ENCODE measurements around the gene CCNT2. TPM values are rescaled to one million over a fixed set of nuclear protein-coding genes. Genes with fewer than 3 reads are reported as not detected.
"Not testable (repeated sequence)": the region's sequence is repeated elsewhere in the genome, so short reads cannot be mapped to it uniquely, and the experiment has no call there.

The CCNT2 gene
- polyA plus RNA-seq, 1 donor: 43.2 TPM

GRCh38 chr2:134919341-134920210 lies 954 bp downstream of the CCNT2 start:
- DNase-seq: no peak

- DNase-seq: no peak
Observed at GRCh38 chr2:134924912-134925311, 6.3 kb downstream of the CCNT2 start.

- DNase-seq: no peak
Observed at GRCh38 chr2:134926231-134926931, 7.8 kb downstream of the CCNT2 start.

GRCh38 chr2:134927195-134927594 lies 8.6 kb downstream of the CCNT2 start:
- DNase-seq: no peak

- no peak for DNase-seq
Observed at GRCh38 chr2:134932864-134933526, 14.4 kb downstream of the CCNT2 start.

- DNase-seq: no peak
Observed at GRCh38 chr2:134933732-134934131, 15.1 kb downstream of the CCNT2 start.

- DNase-seq: no peak
Observed at GRCh38 chr2:134934150-134934549, 15.5 kb downstream of the CCNT2 start.

- no peak for DNase-seq
Observed at GRCh38 chr2:134934641-134935040, 16.0 kb downstream of the CCNT2 start.

GRCh38 chr2:134936691-134937090 lies 18.1 kb downstream of the CCNT2 start:
- DNase-seq: no peak

GRCh38 chr2:134943540-134943939 lies 24.9 kb downstream of the CCNT2 start:
- no peak for DNase-seq

- DNase-seq: no peak
Observed at GRCh38 chr2:134944975-134945374, 26.4 kb downstream of the CCNT2 start.

GRCh38 chr2:134946073-134946472 lies 27.5 kb downstream of the CCNT2 start:
- DNase-seq: no peak

GRCh38 chr2:134949981-134950708 lies 31.5 kb downstream of the CCNT2 start:
- DNase-seq: no peak

GRCh38 chr2:134950886-134951285 lies 32.3 kb downstream of the CCNT2 start:
- no peak for DNase-seq

GRCh38 chr2:134952608-134953007 lies 34.0 kb downstream of the CCNT2 start:
- DNase-seq: no peak

GRCh38 chr2:134954065-134954464 lies 35.4 kb downstream of the CCNT2 start:
- DNase-seq: no peak

GRCh38 chr2:134955744-134956143 lies 37.1 kb downstream of the CCNT2 start:
- DNase-seq: no peak

GRCh38 chr2:134957477-134957876 lies 38.9 kb downstream of the CCNT2 start:
- DNase-seq: no peak

GRCh38 chr2:134967166-134967565 lies 48.5 kb downstream of the CCNT2 start:
- not testable (repeated sequence) for DNase-seq

GRCh38 chr2:134973241-134974138 lies 54.9 kb downstream of the CCNT2 start:
- no peak for DNase-seq

- DNase-seq: no peak
Observed at GRCh38 chr2:134975281-134976009, 56.8 kb downstream of the CCNT2 start.
